K562 (cell line): ENCODE data around the gene ARL10. TPM values are rescaled to one million over a fixed set of nuclear protein-coding genes. Genes with fewer than 3 reads are reported as not detected.

Experiments
- BRF2 ChIP-seq: IDR thresholded peaks from 3 replicates; pipeline ENCODE4 v1.6.1; 2011; ENCODE audit warnings: borderline replicate concordance, mild to moderate bottlenecking; ENCODE audit not compliant: insufficient read length, insufficient read depth
- CHD2 ChIP-seq: IDR thresholded peaks from 2 replicates; pipeline ENCODE4 v1.6.1; 2011; ENCODE audit warnings: low read depth, low read length
- COPS2 ChIP-seq: fragments of 450-650 bp; conservative IDR thresholded peaks from 2 replicates; pipeline ENCODE4 v1.6.1; 2016; ENCODE audit warnings: mild to moderate bottlenecking, moderate library complexity
- E2F5 ChIP-seq: sonication (generic); formaldehyde crosslinking; IDR thresholded peaks from 2 replicates; pipeline ENCODE4 v1.8.0; 2022; ENCODE audit warnings: mild to moderate bottlenecking, missing genetic modification reagents
- FOXP1 ChIP-seq: sonication (generic); formaldehyde crosslinking; IDR thresholded peaks from 2 replicates; pipeline ENCODE4 v1.8.0; 2022; ENCODE audit warnings: mild to moderate bottlenecking, missing genetic modification reagents
- GABPB2 ChIP-seq: fragments of 250-450 bp; sonication (Bioruptor Pico); conservative IDR thresholded peaks from 2 replicates; pipeline ENCODE4 v1.5.1; 2021; ENCODE audit warnings: mild to moderate bottlenecking
- NFE2 ChIP-seq: IDR thresholded peaks from 2 replicates; pipeline ENCODE4 v1.6.1; 2014; ENCODE audit warnings: antibody characterized with exemption, low read depth
- POLR2G ChIP-seq: fragments of 200-400 bp; formaldehyde crosslinking; IDR thresholded peaks from 2 replicates; pipeline ENCODE4 v1.6.1; 2017; ENCODE audit warnings: low read depth, mild to moderate bottlenecking, antibody characterized with exemption, low read length, moderate library complexity
- SMAD4 ChIP-seq: fragments of 250-450 bp; sonication (Bioruptor Pico); conservative IDR thresholded peaks from 2 replicates; pipeline ENCODE4 v1.8.0; 2021; ENCODE audit warnings: inconsistent platforms, mild to moderate bottlenecking, moderate library complexity
- STAT5A ChIP-seq: IDR thresholded peaks from 2 replicates; pipeline ENCODE4 v1.6.1; 2012; ENCODE audit warnings: low read length, inconsistent platforms, borderline replicate concordance
- SUPT5H ChIP-seq: fragments of 450-650 bp; IDR thresholded peaks from 2 replicates; pipeline ENCODE4 v1.6.1; 2016
- TCF3 ChIP-seq: sonication (generic); formaldehyde crosslinking; IDR thresholded peaks from 2 replicates; pipeline ENCODE4 v1.4.0; 2020; ENCODE audit warnings: mild to moderate bottlenecking, missing genetic modification reagents
- THRA ChIP-seq: fragments of 450-650 bp; IDR thresholded peaks from 2 replicates; pipeline ENCODE4 v1.6.1; 2017; ENCODE audit warnings: mild to moderate bottlenecking, moderate library complexity
- ZBTB49 ChIP-seq: sonication (generic); formaldehyde crosslinking; IDR thresholded peaks from 2 replicates; pipeline ENCODE4 v1.8.0; 2022; ENCODE audit warnings: missing genetic modification reagents, mild to moderate bottlenecking, borderline replicate concordance
- ZNF121 ChIP-seq: sonication (generic); formaldehyde crosslinking; conservative IDR thresholded peaks from 2 replicates; pipeline ENCODE4 v1.8.0; 2022; ENCODE audit warnings: missing genetic modification reagents
- ZNF24 ChIP-seq: fragments of 450-650 bp; IDR thresholded peaks from 2 replicates; pipeline ENCODE4 v1.6.1; 2016
- ZNF277 ChIP-seq: fragments of 250-450 bp; sonication (Bioruptor Pico); IDR thresholded peaks from 2 replicates; pipeline ENCODE4 v1.8.0; 2022; ENCODE audit warnings: inconsistent platforms, mild to moderate bottlenecking, moderate library complexity, borderline replicate concordance
- ZNF311 ChIP-seq: fragments of 250-450 bp; sonication (Bioruptor Pico); IDR thresholded peaks from 2 replicates; pipeline ENCODE4 v1.4.0; 2020; ENCODE audit warnings: mild to moderate bottlenecking, moderate library complexity
- ZNF395 ChIP-seq: fragments of 200-800 bp; sonication (Bioruptor generic); IDR thresholded peaks from 2 replicates; pipeline ENCODE4 v1.6.1; 2017; ENCODE audit warnings: missing genetic modification characterization, missing compliant biosample characterization
- polyA plus RNA-seq, 8 experiments: library from polyadenylated mRNA; depleted of rRNA in 4 of 8; stranded (reverse) in 5 of 8; unstranded in 3 of 8; fragments of >200 nt; fragmentation: Nextera tagmentation in 2 of 8; fragmentation: Illumina TruSeq in 1 of 8; extraction: Ambion mirVana in 2 of 8; extraction: Trizol in 1 of 8; gene quantifications; 2 replicates each; pipeline versions ENCODE4 v1.2.1 to v1.2.3, GENCODE V29; 2011 to 2014; ENCODE audit warnings: inconsistent platforms in 1 of 8, missing spikeins in 1 of 8
- total RNA-seq, 7 experiments: library from RNA; depleted of rRNA in 6 of 7; stranded (reverse); fragments of >200 nt in 6 of 7; fragmentation: Illumina TruSeq in 2 of 7; extraction: Trizol in 2 of 7; gene quantifications; 2 replicates each; pipeline versions ENCODE4 v1.2.1 to v1.2.3, GENCODE V29; 2011 to 2021; ENCODE audit warnings: low replicate concordance in 1 of 7

Gene ARL10
- total and polyA plus RNA-seq, 9 of the 15 experiments (the other 6 are each of a cell fraction or from before 2014, with no cell fraction given): under 0.01 to 0.40 (median 0.34) TPM; not detected in 3

- TF ChIP-seq SMAD4 (CRISPR knock-in tag): peak; percentile 94
- TF ChIP-seq TCF3 (CRISPR knock-in tag): 0 out of 2 replicates have a peak, but pooled peaks have one; percentile 28
- no peak for TF ChIP-seq E2F5 (CRISPR knock-in tag)
- TF ChIP-seq SUPT5H: no peak
- TF ChIP-seq FOXP1 (CRISPR knock-in tag): no peak
- TF ChIP-seq NFE2: no peak
- no peak for TF ChIP-seq ZNF311 (CRISPR knock-in tag)
- no peak; the same call in 1 of the 2 replicates for TF ChIP-seq ZNF395
- TF ChIP-seq COPS2: no peak
- peak; percentile 57; the same call in 1 of the 2 replicates for TF ChIP-seq ZNF24
- no peak for TF ChIP-seq CHD2
- no peak for TF ChIP-seq GABPB2
- no peak for TF ChIP-seq ZNF277 (CRISPR knock-in tag)
- TF ChIP-seq THRA: no peak
- TF ChIP-seq POLR2G: peak; percentile 91
- no peak for TF ChIP-seq BRF2
- TF ChIP-seq ZNF121 (CRISPR knock-in tag): no peak
- no peak for TF ChIP-seq STAT5A
- TF ChIP-seq ZBTB49: no peak
These were observed 51.0 kb downstream of the ARL10 start, which contains the start of gene CLTB (continued) for GRCh38 chr5:176415952-176416924.
